Esophagus (tissue), 2 donors: ENCODE results near the gene PSME3. TPM values are rescaled to one million over a fixed set of nuclear protein-coding genes. Genes with fewer than 3 reads are reported as not detected.
A peak's percentile ranks its signal among the peaks of the same experiment; 100 is the strongest.

Experiments used
- H3K27ac ChIP-seq, 2 donors: one replicate each; pipeline ENCODE4 v1.5.1; 2013; ENCODE audit warnings: low read depth in 2 of 2, mild to moderate bottlenecking in 2 of 2, inconsistent platforms in 1 of 2, low read length in 1 of 2, moderate library complexity in 1 of 2
- H3K27me3 ChIP-seq, 2 donors: one replicate each; pipeline ENCODE4 v1.6.1; 2013; ENCODE audit warnings: low read length in 2 of 2, control low read depth in 1 of 2, mild to moderate bottlenecking in 1 of 2; ENCODE audit not compliant: insufficient read depth in 2 of 2, control insufficient read depth in 1 of 2
- H3K36me3 ChIP-seq, 2 donors: one replicate each; pipeline ENCODE4 v1.6.1; 2013; ENCODE audit warnings: low read length in 1 of 2; ENCODE audit not compliant: control insufficient read depth in 2 of 2, insufficient read depth in 2 of 2
- H3K4me1 ChIP-seq, 2 donors: one replicate each; pipeline ENCODE4 v1.6.1; 2013; ENCODE audit warnings: low read length in 1 of 2; ENCODE audit not compliant: control insufficient read depth in 2 of 2, insufficient read depth in 2 of 2
- H3K4me3 ChIP-seq, 2 donors: one replicate each; pipeline ENCODE4 v1.5.1; 2013; ENCODE audit warnings: low read length in 2 of 2, mild to moderate bottlenecking in 2 of 2, low read depth in 1 of 2, moderate library complexity in 1 of 2
- H3K9me3 ChIP-seq, 2 donors: one replicate each; pipeline ENCODE4 v1.6.1; 2013; ENCODE audit warnings: mild to moderate bottlenecking in 2 of 2, low read depth in 1 of 2, low read length in 1 of 2, moderate library complexity in 1 of 2; ENCODE audit not compliant: control insufficient read depth in 2 of 2, insufficient read depth in 1 of 2
- WGBS, 2 donors: extraction: QIAGEN DNeasy Blood & Tissue Kit; methylation state at CpG; one replicate each; pipeline ENCODE4 v1.1.7; 2013; 5-methylcytosine and 5-hydroxymethylcytosine counted together
- polyA plus RNA-seq, 2 donors: library from polyadenylated mRNA; stranded (reverse); fragments of 200-250 nt; gene quantifications; one replicate each; pipeline ENCODE4 v1.2.3, GENCODE V29; 2013
- donor health status: healthy with polysubstance abuse.
- donor health status: Bipolar disorder and iron deficiency.

The PSME3 gene, protein sequence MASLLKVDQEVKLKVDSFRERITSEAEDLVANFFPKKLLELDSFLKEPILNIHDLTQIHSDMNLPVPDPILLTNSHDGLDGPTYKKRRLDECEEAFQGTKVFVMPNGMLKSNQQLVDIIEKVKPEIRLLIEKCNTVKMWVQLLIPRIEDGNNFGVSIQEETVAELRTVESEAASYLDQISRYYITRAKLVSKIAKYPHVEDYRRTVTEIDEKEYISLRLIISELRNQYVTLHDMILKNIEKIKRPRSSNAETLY
- polyA plus RNA-seq = 10 to 100 TPM; 24.8 to 69.3 TPM

DNA sequence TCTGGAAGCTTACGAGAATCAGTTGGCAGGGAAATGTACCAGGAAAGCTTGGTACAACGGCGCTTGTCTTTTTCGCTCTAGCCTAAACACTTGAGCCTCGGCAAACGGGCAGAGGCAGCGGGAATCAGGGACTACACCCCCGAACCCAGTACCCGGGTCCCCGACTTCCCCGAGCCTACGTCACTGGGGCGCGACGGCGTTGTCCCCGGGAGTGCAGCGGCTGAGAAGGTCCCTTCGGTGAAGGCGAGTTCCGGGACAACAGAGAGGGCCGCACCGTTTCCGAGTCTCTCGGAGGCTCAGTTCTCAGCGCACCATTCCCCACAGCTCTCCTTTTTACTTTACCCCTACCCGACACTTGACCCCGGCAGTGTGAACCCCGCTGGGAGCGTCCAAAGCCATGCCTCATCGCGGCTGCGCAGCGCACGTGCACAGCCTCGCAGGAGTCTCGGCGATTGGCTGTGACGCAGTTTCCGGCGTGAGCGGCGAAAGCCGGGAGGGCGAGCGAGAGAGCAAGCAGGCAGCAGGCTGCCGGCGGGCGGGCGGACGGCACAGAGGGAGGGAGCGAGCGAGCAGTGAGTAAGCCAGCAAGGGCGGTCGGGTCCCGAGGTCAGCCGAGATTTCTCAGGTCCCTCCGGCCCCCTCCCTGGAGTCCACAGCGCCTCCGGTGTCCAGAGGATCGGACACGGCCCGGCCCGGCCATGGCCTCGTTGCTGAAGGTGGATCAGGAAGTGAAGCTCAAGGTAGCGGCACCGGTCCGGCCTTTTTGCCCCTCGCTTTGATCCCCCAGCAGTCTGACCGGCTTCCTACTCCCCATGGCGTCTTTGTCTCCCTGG, at the start of gene PSME3:
Gene PSME3 (plus strand): TSS at position 464 of the 833 bp plus-strand sequence. CDS start 235 bp downstream, at position 699.
- no peaks in the 10 kb centered on the region for H3K9me3 ChIP-seq
- no peaks in the 10 kb centered on the region for H3K27me3 ChIP-seq
- H3K4me1 ChIP-seq = no peaks in the 10 kb centered on the region
- WGBS, 2 donors = 0% methylated on average over 59 to 71 of the region's 71 CpGs
- peak within 1 kb of the TSS; percentile 80 to 85 for H3K4me3 ChIP-seq
- peak within 1 kb of the TSS; percentile 79 to 94 for H3K27ac ChIP-seq
- peaks cover 0 to 7% of the 10 kb centered on the region in 2 donors for H3K36me3 ChIP-seq

DNA sequence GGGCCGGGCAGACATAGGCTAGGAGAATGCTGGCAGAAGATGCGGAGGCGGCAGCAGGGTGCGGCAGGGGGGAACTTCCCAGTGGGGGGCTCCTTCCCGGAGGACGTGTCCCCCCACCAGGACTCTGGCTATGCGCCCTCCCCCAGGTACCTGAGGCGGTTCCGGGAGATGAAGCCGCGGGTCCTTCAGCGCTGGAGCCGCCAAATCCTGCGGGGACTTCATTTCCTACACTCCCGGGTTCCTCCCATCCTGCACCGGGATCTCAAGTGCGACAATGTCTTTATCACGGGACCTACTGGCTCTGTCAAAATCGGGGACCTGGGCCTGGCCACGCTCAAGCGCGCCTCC, 49.4 kb upstream of the PSME3 start:
- H3K27ac ChIP-seq = no peak overlapping the region
- H3K4me3 ChIP-seq = no peak overlapping the region
- H3K27me3 ChIP-seq = peaks cover 0 to 30% of the 10 kb centered on the region in 2 donors
- no peaks in the 10 kb centered on the region for H3K9me3 ChIP-seq
- peaks cover 1 to 6% of the 10 kb centered on the region in 2 donors for H3K36me3 ChIP-seq
- 29 to 42% methylated on average over 22 of the region's 22 CpGs for WGBS, 2 donors
- peaks cover 4 to 23% of the 10 kb centered on the region in 2 donors for H3K4me1 ChIP-seq

DNA sequence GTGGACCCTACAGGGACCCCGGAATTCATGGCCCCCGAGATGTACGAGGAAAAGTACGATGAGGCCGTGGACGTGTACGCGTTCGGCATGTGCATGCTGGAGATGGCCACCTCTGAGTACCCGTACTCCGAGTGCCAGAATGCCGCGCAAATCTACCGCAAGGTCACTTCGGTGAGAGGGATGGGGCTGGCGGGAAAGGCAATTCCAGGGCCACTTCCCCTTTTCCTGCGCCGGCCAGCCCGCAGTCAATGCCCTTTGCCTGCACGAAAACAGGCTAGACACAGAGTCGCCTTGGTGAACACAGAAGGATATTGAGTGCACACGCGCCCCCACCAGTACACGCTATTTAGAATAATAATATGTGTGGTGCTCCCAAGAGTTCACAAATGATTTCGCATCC, 48.8 kb upstream of the PSME3 start:
- Histone ChIP-seq H3K9me3 (no peaks in the 10 kb centered on the region), H3K27ac (no peak overlapping the region), H3K27me3 (peaks cover 0 to 30% of the 10 kb centered on the region in 2 donors), H3K36me3 (no peaks in the 10 kb centered on the region), H3K4me3 (no peak overlapping the region), H3K4me1 (peaks cover 4 to 23% of the 10 kb centered on the region in 2 donors)
- WGBS, 2 donors = 43 to 57% methylated on average over 25 of the region's 25 CpGs

DNA sequence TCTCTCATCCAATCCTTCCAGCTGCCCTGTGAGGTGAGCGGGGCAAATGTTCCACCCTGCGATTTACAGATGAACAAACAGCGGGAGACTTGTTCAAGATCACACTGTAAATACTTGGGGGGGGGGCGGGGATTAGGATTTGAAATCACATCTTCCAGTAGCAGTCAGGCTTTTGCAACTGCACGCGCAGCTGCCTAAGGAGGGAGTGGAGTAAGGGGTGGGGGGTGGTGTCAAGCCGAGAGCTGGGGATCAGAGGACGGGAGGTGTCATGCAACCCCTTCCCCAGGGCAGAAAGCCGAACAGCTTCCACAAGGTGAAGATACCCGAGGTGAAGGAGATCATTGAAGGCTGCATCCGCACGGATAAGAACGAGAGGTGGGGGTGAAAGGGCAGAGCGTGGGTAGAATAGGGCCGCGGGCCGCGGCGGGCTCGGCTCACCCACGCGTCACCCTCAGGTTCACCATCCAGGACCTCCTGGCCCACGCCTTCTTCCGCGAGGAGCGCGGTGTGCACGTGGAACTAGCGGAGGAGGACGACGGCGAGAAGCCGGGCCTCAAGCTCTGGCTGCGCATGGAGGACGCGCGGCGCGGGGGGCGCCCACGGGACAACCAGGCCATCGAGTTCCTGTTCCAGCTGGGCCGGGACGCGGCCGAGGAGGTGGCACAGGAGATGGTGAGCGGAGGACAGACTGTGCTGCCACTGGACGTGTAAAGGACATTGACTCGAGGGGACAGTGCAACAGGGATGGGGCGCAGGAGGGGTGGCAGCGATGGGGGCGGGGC, 48.2 kb upstream of the PSME3 start:
- Histone ChIP-seq H3K4me3 (no peak overlapping the region), H3K27me3 (peaks cover 0 to 30% of the 10 kb centered on the region in 2 donors), H3K27ac (no peak overlapping the region), H3K4me1 (peaks cover 4 to 23% of the 10 kb centered on the region in 2 donors), H3K9me3 (no peaks in the 10 kb centered on the region), H3K36me3 (no peaks in the 10 kb centered on the region)
- whole genome bisulfite sequencing, 2 donors = 24 to 39% methylated on average over 43 to 52 of the region's 52 CpGs

DNA sequence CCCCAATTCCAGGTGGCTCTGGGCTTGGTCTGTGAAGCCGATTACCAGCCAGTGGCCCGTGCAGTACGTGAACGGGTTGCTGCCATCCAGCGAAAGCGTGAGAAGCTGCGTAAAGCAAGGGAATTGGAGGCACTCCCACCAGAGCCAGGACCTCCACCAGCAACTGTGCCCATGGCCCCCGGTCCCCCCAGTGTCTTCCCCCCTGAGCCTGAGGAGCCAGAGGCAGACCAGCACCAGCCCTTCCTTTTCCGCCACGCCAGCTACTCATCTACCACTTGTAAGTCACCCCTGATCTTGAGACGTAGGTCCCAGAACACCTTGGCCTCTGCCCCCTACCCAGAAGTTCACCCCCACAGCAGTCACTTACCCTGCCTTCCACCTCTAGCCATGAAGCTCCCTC, 45.9 kb upstream of the PSME3 start:
- peaks cover 4 to 9% of the 10 kb centered on the region in 2 donors for H3K4me1 ChIP-seq
- no peak overlapping the region for H3K27ac ChIP-seq
- WGBS, 2 donors = 90 to 91% methylated on average over 10 to 11 of the region's 11 CpGs
- no peaks in the 10 kb centered on the region for H3K9me3 ChIP-seq
- peaks cover 0 to 15% of the 10 kb centered on the region in 2 donors for H3K27me3 ChIP-seq
- no peak overlapping the region for H3K4me3 ChIP-seq
- H3K36me3 ChIP-seq = no peaks in the 10 kb centered on the region

DNA sequence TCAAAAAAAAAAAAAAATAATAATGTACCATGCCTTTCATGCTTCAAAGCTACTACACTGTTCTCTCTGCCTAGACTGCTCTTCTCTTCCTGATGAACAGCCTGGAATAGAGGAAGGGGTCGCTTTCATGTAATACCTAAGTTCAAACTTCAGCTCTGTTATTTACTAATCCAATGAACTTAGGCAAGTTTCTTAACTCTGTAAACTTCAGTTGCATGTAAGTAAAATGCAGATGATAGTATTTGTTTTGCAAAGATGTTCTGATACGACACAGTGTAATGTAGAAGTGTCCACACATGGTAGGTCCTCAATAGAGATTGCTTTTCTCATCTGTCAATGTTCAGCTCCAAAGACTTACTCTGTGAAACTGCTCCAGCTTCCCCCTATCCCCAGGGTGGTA, 41.2 kb upstream of the PSME3 start:
- Histone ChIP-seq H3K36me3 (peaks cover 0 to 8% of the 10 kb centered on the region in 2 donors), H3K4me1 (peaks cover 0 to 13% of the 10 kb centered on the region in 2 donors), H3K27ac (no peak overlapping the region), H3K9me3 (no peaks in the 10 kb centered on the region), H3K4me3 (no peak overlapping the region), H3K27me3 (no peaks in the 10 kb centered on the region)
- 57 to 63% methylated on average over 2 of the region's 2 CpGs for WGBS, 2 donors

DNA sequence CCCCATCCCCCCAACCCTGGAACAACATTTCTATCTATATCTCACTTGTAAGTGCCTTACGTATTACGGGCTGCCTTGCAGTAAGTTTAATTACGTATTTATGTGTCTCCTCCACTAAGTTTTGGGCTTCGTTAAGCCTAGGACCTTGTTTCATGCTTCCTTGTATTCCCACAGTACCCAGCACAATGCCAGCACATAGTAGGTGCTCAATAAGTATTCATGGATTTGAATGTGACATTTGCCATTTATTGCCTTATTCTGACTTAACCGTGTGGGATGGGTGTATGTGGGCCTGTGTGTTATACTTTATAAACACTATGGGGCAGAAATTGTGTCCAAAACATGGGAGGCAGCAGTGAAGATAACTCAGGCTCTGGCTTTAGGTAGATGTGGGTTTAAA, 40.7 kb upstream of the PSME3 start:
- H3K4me3 ChIP-seq = no peak overlapping the region
- WGBS, 2 donors = 66 to 76% methylated on average over 5 of the region's 5 CpGs
- H3K4me1 ChIP-seq = peaks cover 1 to 18% of the 10 kb centered on the region in 2 donors
- no peak overlapping the region for H3K27ac ChIP-seq
- H3K36me3 ChIP-seq = peaks cover 0 to 8% of the 10 kb centered on the region in 2 donors
- H3K27me3 ChIP-seq = no peaks in the 10 kb centered on the region
- no peaks in the 10 kb centered on the region for H3K9me3 ChIP-seq

DNA sequence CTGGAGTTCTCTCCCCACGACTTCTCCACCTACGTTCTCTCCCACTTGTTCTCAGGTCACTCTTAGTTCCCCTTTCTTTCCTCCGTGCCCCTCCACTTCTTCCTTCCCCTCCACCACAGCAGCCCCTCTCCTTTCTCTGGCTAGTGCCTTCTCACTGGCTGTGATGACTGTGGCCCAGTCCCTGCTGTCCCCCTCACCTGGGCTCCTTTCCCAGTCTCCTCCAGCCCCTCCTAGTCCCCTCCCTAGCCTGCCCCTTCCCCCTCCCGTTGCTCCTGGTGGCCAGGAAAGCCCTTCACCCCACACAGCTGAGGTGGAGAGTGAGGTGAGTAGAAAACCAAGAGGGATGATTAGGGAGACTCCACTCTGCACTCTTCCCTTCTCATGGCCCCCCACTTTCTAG, 38.1 kb upstream of the PSME3 start:
- H3K27ac ChIP-seq = peak overlapping the region; percentile 27 to 75

DNA sequence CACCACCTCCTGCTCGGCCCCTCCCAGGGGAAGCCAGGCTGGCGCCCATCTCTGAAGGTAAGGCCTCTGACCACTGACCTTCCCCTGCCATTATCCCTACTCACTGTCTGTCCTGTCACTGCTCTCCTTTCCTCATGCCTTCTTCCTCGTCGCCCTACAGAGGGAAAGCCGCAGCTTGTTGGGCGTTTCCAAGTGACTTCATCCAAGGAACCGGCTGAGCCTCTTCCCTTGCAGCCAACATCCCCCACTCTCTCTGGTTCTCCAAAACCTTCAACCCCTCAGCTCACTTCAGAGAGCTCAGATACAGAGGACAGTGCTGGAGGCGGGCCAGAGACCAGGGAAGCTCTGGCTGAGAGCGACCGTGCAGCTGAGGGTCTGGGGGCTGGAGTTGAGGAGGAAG, 37.7 kb upstream of the PSME3 start:
- Histone ChIP-seq H3K27ac (peak overlapping the region; percentile 27 to 95), H3K4me3 (no peak overlapping the region), H3K9me3 (no peaks in the 10 kb centered on the region), H3K36me3 (peaks cover 0 to 8% of the 10 kb centered on the region in 2 donors), H3K4me1 (peaks cover 6 to 25% of the 10 kb centered on the region in 2 donors), H3K27me3 (no peaks in the 10 kb centered on the region)
- WGBS, 2 donors = 82 to 84% methylated on average over 10 of the region's 10 CpGs

More for the DNA sequence above, 38.1 kb upstream of the PSME3 start:
- Histone ChIP-seq H3K4me1 (peaks cover 6 to 25% of the 10 kb centered on the region in 2 donors), H3K9me3 (no peaks in the 10 kb centered on the region), H3K36me3 (peaks cover 0 to 8% of the 10 kb centered on the region in 2 donors), H3K4me3 (no peak overlapping the region), H3K27me3 (no peaks in the 10 kb centered on the region)
- 64 to 78% methylated on average over 4 of the region's 4 CpGs for WGBS, 2 donors
